CD4-positive, alpha-beta T cell (primary cell): ENCODE results near the gene DTX1. TPM values are rescaled to one million over a fixed set of nuclear protein-coding genes. Genes with fewer than 3 reads are reported as not detected.
"Not testable (repeated sequence)": the region's sequence is repeated elsewhere in the genome, so short reads cannot be mapped to it uniquely, and the experiment has no call there.

ENCODE experiments used
- ATAC-seq: fragments of 200-7000 bp; cut with Tn5 transposase; one replicate; pipeline ENCODE4 v1.10.0; 2022; ENCODE audit warnings: mild to moderate bottlenecking; ENCODE audit not compliant: poor library complexity
- CTCF ChIA-PET: fragments of 350-600 bp; sonication (Branson Sonifier 250); formaldehyde crosslinking; loops from one replicate; lab custom pipeline; 2021; ENCODE audit warnings: antibody characterized with exemption, inconsistent platforms; lab: Charles Lee
- POLR2A ChIA-PET: fragments of 350-600 bp; sonication (Branson Sonifier 250); formaldehyde crosslinking; loops from one replicate; lab custom pipeline; 2021; ENCODE audit warnings: antibody characterized with exemption, inconsistent platforms; lab: Charles Lee
- DNase-seq, 14 experiments: peaks; one replicate each; pipeline ENCODE4 v3.0.0-alpha.2; 2013 to 2020; ENCODE audit warnings: mixed read lengths in 2 of 14
- H3K27ac ChIP-seq, 2 donors: one replicate each; pipeline versions ENCODE4 v1.5.1 to v1.7.0; 2013; ENCODE audit warnings: low read length in 2 of 2, low read depth in 1 of 2, mild to moderate bottlenecking in 1 of 2
- H3K27me3 ChIP-seq, 2 experiments: 1 replicate in 1 of 2; 2 replicates in 1 of 2; pipeline versions ENCODE4 v1.6.1 to v1.7.0; 2013; ENCODE audit warnings: low read length in 2 of 2, control low read depth in 1 of 2, mild to moderate bottlenecking in 1 of 2, moderate library complexity in 1 of 2; ENCODE audit not compliant: insufficient read depth in 2 of 2, control insufficient read depth in 1 of 2
- H3K36me3 ChIP-seq: one replicate; pipeline ENCODE4 v1.6.1; 2013; ENCODE audit warnings: low read length, control low read depth; ENCODE audit not compliant: insufficient read depth
- H3K4me1 ChIP-seq: one replicate; pipeline ENCODE4 v1.6.1; 2013; ENCODE audit warnings: low read length, control low read depth; ENCODE audit not compliant: insufficient read depth
- H3K4me3 ChIP-seq: one replicate; pipeline ENCODE4 v1.5.1; 2013; ENCODE audit warnings: mild to moderate bottlenecking, low read length, moderate library complexity
- H3K9me3 ChIP-seq, 2 experiments: 1 replicate in 1 of 2; 2 replicates in 1 of 2; pipeline versions ENCODE4 v1.6.1 to v1.7.0; 2013; ENCODE audit warnings: low read length in 2 of 2, mild to moderate bottlenecking in 2 of 2, control low read depth in 1 of 2, moderate library complexity in 1 of 2; ENCODE audit not compliant: control insufficient read depth in 1 of 2, insufficient read depth in 1 of 2
- H3K27ac Mint-ChIP-seq: one replicate; pipeline ENCODE4 v1.8.0; 2020; ENCODE audit warnings: mixed read lengths
- H3K27me3 Mint-ChIP-seq: one replicate; pipeline ENCODE4 v1.8.0; 2021; ENCODE audit warnings: mixed read lengths
- H3K36me3 Mint-ChIP-seq: one replicate; pipeline ENCODE4 v1.8.0; 2021; ENCODE audit warnings: low read depth, mixed read lengths
- H3K4me1 Mint-ChIP-seq: one replicate; pipeline ENCODE4 v1.8.0; 2021; ENCODE audit warnings: low read depth, mixed read lengths
- H3K4me3 Mint-ChIP-seq: one replicate; pipeline ENCODE4 v1.8.0; 2020; ENCODE audit warnings: mild to moderate bottlenecking, mixed read lengths
- H3K9me3 Mint-ChIP-seq: one replicate; pipeline ENCODE4 v1.8.0; 2020; ENCODE audit warnings: mixed read lengths
- CTCF ChIP-seq: fragments of 200-600 bp; IDR thresholded peaks from one replicate; pipeline ENCODE4 v1.8.0; 2022; ENCODE audit warnings: antibody characterized with exemption, mild to moderate bottlenecking
- intact Hi-C, 2 experiments: fragments of 100-400 bp; cut with DNase I in 1 of 2; cut with micrococcal nuclease in 1 of 2; formaldehyde crosslinking; loops; one replicate each; pipeline versions ENCODE4 v1.15.1 to v1.9.0; 2023 to 2025; cut with DNase I, micrococcal nuclease
- total RNA-seq, 174 experiments: library from RNA in 2 of 174; stranded (reverse) in 2 of 174; gene quantifications; one replicate each; pipeline ENCODE4 v1.2.3 and lab custom pipeline; 2021 to 2026

DTX1 gene
- total RNA-seq, 2 experiments from 2014 or later, result 14.0 to 14.2 TPM

- no peaks in the 10 kb centered on the region for H3K27me3 Mint-ChIP-seq
- Histone ChIP-seq H3K4me1 (peaks cover 26% of the 10 kb centered on the region), H3K27ac (no peak overlapping the region), H3K36me3 (no peaks in the 10 kb centered on the region), H3K4me3 (no peak overlapping the region), H3K27me3 (no peaks in the 10 kb centered on the region), H3K9me3 (no peaks in the 10 kb centered on the region)
- H3K4me1 Mint-ChIP-seq, result peaks cover 13% of the 10 kb centered on the region
- no peaks in the 10 kb centered on the region for H3K36me3 Mint-ChIP-seq
- H3K9me3 Mint-ChIP-seq, result no peaks in the 10 kb centered on the region
- no peak for DNase-seq
- ChIA-PET POLR2A (no interaction called here), CTCF (interaction anchor here (0.5 to 0.8 kb wide), 2 partner anchors 15 to 40 kb away, joined by 3 read pairs; no protein-coding TSS in a partner anchor)
- ATAC-seq, result no peak
- TF ChIP-seq CTCF, result no peak
- no peak overlapping the region for H3K27ac Mint-ChIP-seq
- H3K4me3 Mint-ChIP-seq, result no peak overlapping the region
- intact Hi-C loops, result loop anchor here in 1 of 2 experiments (5.0 kb wide), 1 partner anchor 34 kb away; no protein-coding TSS in a partner anchor
Measured at GRCh38 chr12:113137861-113138783, 81.6 kb downstream of the DTX1 start.

- Histone ChIP-seq H3K9me3 (no peaks in the 10 kb centered on the region), H3K27me3 (no peaks in the 10 kb centered on the region), H3K4me3 (no peak overlapping the region), H3K36me3 (no peaks in the 10 kb centered on the region), H3K27ac (no peak overlapping the region), H3K4me1 (peaks cover 26% of the 10 kb centered on the region)
- POLR2A ChIA-PET, result interaction anchor here (0.5 kb wide), 1 partner anchor 49 kb away, joined by 5 read pairs; no protein-coding TSS in a partner anchor
- peaks cover 13% of the 10 kb centered on the region for H3K4me1 Mint-ChIP-seq
- H3K9me3 Mint-ChIP-seq, result no peaks in the 10 kb centered on the region
- no peaks in the 10 kb centered on the region for H3K36me3 Mint-ChIP-seq
- TF ChIP-seq CTCF, result no peak
- ATAC-seq (no peak), DNase-seq (no peak)
- CTCF ChIA-PET, result no interaction called here
- no peak overlapping the region for H3K4me3 Mint-ChIP-seq
- intact Hi-C loops, result loop anchor here in 1 of 2 experiments (5.0 kb wide), 1 partner anchor 33 kb away; no protein-coding TSS in a partner anchor
- H3K27me3 Mint-ChIP-seq, result no peaks in the 10 kb centered on the region
- H3K27ac Mint-ChIP-seq, result no peak overlapping the region
Measured at GRCh38 chr12:113138826-113139225, 82.3 kb downstream of the DTX1 start.

GRCh38 chr12:113140706-113141105, 84.2 kb downstream of the DTX1 start:
- Mint-ChIP-seq H3K9me3 (no peaks in the 10 kb centered on the region), H3K4me1 (peaks cover 13% of the 10 kb centered on the region), H3K27me3 (no peaks in the 10 kb centered on the region), H3K4me3 (no peak overlapping the region), H3K27ac (no peak overlapping the region), H3K36me3 (no peaks in the 10 kb centered on the region)
- no peaks in the 10 kb centered on the region for H3K36me3 ChIP-seq
- DNase-seq, result no peak
- H3K27me3 ChIP-seq, result no peaks in the 10 kb centered on the region
- CTCF ChIA-PET, result no interaction called here
- peaks cover 13% of the 10 kb centered on the region for H3K4me1 ChIP-seq
- POLR2A ChIA-PET, result no interaction called here
- H3K9me3 ChIP-seq, result no peaks in the 10 kb centered on the region
- no peak overlapping the region for H3K27ac ChIP-seq
- ATAC-seq, result no peak
- no peak for TF ChIP-seq CTCF
- H3K4me3 ChIP-seq, result no peak overlapping the region
- intact Hi-C loops, result no loop called here

- POLR2A ChIA-PET, H3K4me3 Mint-ChIP-seq, H3K4me1 ChIP-seq, H3K27me3 ChIP-seq, H3K27ac ChIP-seq, DNase-seq, H3K4me1 Mint-ChIP-seq, H3K27me3 Mint-ChIP-seq, CTCF ChIA-PET, ATAC-seq, H3K36me3 ChIP-seq, H3K4me3 ChIP-seq, H3K9me3 Mint-ChIP-seq, H3K9me3 ChIP-seq, intact Hi-C loops, H3K36me3 Mint-ChIP-seq, H3K27ac Mint-ChIP-seq: not testable (repeated sequence)
Measured at GRCh38 chr12:113141716-113142115, 85.2 kb downstream of the DTX1 start.
